COLO829 (cell line): ENCODE data around the gene SH3RF3.
A peak's percentile ranks its signal among the peaks of the same experiment; 100 is the strongest.

Experiments
- DNase-seq: peaks from one replicate; pipeline ENCODE4 v3.0.0; 2012; ENCODE audit warnings: low spot score

SH3RF3 gene

DNA sequence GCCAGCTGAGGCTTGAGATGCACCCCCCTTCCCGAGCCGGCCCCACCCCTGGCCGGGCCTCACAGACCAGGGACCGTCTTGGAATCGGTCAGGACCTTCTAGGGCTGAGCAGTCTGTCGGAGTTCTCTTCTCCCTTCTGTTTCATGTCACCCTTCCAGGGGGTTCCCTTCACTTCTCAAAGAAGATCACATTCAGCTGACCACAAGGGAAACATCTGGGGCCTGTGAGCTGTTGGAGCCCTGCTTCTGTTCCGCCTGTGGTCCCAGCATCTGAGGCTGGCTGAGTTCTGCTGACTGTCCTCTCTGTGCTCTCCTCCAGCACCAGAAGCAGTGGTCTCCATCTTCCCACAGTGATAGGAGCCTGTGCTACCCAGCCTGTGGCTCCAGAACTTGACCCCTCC is 378.2 kb downstream of the SH3RF3 start:
- no peak for DNase-seq

DNA sequence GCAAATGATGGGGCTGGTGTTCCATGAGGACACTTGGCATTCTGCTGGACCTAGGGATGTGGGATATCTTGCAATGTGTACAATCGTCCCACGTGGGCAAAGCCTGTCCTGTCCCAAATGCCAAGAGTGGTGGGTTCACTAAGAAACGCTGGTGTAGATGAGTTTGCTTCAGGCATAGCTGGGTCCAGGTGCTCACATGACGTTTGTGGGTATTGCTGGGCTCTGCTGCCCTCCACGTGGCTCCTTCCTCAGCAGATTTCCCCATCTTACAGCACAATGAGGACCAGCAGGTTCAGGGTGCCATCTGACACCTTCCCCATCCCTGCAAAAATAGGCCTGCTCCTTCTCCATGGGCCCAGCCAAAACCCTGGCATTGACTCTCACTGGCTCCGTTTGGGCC is 378.8 kb downstream of the SH3RF3 start:
- DNase-seq, result no peak

DNA sequence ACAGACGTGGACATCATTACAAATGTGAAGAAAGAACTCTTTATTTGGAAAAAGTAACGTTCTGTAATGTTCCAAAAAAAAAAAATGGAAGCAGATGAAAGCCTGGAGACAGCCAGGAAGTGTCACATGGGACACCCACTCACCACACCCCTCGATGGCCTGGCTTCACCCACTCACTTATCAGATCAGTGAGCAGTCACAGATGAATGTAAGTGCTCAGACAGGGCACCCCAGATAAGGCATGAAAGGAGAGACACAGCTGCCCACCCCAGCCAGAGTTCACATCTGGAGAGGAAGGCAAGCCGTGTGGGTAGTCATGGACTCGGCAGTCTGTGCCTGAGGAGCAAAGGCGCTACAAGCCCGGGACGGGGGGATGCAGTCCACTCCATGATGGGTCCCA is 379.6 kb downstream of the SH3RF3 start:
- peak; percentile 46 for DNase-seq

DNA sequence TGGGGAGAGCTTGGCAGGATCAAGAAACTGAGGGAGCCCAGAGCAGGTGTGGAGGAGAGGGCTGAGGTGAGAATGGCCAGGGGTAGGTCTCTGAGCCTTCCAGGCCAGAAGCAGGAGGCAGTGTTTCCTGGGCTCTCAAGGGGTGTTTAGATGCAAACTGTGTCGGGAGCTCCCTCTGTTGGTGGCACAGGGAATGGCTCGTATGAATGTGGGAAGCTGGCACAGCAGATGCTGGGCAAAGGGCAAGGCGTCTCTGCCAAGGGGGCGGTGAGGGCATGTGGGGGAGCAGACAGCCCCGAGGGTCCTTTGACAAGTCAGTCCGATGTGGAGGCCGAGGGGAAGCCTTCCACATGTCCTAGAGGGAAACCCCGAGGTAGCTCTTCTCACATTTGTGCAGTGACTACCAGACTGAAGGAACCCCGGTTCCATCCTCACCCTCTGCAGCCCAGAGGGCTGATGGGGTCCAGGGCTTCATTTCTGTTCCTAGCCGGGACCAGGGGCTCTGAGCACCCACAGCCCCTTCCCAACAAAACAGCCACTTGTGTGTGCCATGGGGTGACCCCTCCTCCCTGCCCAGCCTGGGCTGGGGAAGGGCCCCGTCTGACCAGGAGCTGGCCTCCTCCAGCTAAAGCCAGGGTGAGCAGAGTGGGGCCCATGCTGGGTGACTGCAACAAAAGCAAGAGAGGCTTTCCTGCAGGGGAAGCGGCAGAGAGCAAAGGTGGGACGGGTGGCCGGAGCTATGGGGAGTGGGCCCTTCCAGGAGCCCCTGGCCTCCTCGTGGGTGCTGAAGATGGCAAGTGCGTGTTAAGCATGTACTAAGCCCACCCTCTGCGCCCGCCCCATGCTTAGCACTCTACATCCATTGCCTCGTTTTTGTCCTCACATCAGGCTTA is 381.4 kb downstream of the SH3RF3 start:
- DNase-seq, result peak; percentile 72

DNA sequence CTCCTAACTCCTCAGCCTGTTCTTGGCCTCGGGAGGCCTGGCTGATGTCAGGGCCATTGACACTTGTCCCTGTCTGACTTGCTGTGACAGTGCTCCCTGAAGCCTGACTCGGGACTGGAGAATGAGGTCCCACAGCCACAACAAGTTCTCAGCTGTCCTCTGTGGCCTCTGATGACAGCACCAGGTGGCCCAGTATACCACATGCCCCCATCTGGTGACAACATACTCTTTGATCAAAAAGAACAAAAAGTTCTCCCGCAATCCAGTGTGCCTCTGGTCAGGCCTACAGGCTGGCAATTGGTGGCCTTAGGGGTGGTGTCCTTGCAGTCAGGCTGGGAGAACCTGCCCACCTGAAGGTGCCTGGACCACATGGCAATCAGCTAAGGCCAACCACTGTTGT is 382.2 kb downstream of the SH3RF3 start:
- no peak for DNase-seq

GRCh38 chr2:109512076-109512475 is 383.1 kb downstream of the SH3RF3 start:
- DNase-seq, result no peak

- DNase-seq, result no peak
Measured at GRCh38 chr2:109513230-109513629, 384.2 kb downstream of the SH3RF3 start.

DNA sequence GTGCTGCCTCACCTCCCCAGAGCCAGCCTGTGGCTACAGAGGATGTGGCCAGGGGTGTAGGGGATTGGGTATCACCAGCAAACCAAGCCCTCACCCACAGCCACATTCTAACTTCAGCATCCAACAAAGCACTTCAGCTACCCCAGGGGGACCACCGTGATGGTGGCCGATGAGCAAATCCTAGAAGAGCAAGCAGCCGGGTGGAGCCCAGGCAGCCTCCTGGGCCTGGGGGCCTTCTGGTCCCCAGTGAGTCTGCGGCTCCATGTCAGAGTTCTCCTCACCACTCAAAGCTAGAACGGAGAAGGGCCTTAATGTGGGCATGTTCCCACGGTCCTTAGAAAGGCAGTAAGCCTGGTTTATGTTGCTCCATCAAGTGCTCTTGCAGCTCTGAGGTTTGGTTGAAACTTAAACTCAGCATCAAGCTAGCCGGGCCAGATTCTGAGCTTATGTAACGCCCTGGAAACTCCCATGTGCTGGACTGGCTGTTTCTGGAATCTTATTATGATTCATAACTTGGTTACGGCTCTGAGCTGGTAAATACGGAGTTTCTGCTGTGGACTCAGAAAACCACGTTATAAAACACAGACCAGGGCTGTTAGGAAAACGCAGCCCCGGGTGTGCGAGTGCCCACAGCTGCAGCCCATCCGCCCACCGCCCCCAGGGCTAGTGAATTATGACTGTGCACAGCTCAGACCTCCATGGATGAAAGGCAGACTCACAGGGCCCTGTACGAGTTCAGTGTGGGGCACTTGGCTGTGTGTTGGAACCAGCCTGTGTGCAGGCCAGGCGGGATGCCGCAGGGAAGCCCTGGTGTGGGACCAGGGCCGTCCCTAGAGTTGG is 385.0 kb downstream of the SH3RF3 start:
- DNase-seq, result no peak

DNA sequence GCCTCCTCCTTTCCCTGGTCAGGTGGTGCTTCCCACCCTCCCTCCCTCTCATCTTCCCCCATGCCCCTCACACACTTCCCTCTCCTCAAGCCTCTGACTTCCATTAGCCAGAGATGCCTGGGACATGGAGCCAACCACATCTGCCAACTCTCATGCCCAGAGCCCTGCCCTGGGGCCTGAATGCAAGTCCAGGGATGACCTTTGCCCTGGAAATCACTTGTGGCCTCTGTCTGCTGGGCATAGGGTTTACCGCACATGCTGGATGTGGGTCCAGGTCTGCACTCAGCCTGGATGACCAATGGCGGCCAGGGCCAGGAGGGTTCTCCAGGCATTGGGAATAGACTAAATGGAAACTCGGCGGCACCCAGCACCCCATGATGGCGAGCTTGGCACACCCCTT is 385.9 kb downstream of the SH3RF3 start:
- no peak for DNase-seq

- DNase-seq, result peak; percentile 65
Measured at GRCh38 chr2:109516445-109517117, 387.6 kb downstream of the SH3RF3 start.

GRCh38 chr2:109517118-109517889 is 388.3 kb downstream of the SH3RF3 start:
- DNase-seq, result no peak

DNA sequence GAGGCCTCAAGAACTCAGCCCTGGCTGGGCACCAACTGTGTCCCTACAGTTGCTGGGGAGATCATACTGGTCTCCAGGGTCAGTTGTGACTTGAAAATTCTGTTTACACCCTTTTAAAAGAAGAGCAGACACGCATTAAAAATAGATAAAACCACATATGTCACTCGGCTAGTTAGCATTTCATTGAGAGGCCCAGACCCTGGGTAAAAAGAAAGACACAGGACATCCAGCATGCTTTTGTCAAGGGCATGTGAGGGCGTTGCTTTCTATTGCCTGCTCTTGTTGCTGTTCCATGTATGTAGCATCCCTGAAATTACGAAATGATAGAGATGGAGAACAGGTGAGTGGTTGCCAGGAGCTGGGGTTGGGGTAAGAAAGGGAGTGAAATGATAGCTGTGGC is 390.5 kb downstream of the SH3RF3 start:
- no peak for DNase-seq

GRCh38 chr2:109521233-109522062 is 392.4 kb downstream of the SH3RF3 start:
- DNase-seq, result no peak

- DNase-seq, result no peak
Measured at GRCh38 chr2:109522063-109522374, 393.0 kb downstream of the SH3RF3 start.

DNA sequence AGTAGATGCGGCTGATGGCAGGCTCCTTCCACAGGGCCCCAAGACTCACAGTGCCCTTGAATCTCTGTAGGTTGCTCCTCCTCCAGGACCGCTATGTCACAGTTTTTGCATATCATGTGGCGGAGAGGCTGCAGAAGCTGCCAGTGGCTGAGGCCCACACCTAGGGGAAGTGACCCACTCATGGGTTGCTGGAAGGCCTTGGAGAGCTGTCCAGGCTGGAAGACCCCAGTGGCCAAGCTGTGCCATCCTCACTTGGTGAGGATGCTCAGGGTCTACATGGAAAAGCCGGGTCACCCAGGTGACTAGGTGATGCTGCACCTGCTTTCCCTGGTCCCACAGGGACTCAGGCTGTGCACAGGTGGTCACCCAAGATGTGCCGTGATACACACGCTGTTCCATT is 394.1 kb downstream of the SH3RF3 start:
- no peak for DNase-seq

GRCh38 chr2:109523536-109524361 is 394.7 kb downstream of the SH3RF3 start:
- no peak for DNase-seq

- no peak for DNase-seq
Measured at GRCh38 chr2:109525836-109526235, 396.8 kb downstream of the SH3RF3 start.

DNA sequence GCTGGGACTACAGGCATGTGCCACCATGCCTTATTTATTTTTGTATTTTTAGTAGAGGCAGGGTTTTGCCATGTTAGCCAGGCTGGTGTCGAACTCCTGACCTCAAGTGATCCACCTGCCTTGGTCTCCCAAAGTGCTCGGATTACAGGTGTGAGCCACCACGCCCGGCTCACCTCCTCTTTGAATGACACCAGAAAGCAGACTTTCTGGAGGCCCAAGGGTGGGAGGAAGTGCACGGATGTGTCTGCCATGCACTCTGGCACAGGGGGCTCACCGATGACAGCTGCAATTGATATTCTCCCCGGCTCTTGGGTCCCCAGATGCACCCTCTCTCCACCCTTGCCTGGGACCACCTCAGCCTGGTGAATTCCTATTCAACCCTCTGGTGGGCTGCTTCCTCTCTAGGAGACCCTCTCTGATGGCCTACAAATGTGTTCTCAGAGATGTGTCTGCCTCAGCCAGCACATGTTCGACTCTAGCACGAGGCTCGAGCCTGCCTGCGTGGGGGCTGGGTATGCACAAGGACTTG is 397.5 kb downstream of the SH3RF3 start:
- no peak for DNase-seq

DNA sequence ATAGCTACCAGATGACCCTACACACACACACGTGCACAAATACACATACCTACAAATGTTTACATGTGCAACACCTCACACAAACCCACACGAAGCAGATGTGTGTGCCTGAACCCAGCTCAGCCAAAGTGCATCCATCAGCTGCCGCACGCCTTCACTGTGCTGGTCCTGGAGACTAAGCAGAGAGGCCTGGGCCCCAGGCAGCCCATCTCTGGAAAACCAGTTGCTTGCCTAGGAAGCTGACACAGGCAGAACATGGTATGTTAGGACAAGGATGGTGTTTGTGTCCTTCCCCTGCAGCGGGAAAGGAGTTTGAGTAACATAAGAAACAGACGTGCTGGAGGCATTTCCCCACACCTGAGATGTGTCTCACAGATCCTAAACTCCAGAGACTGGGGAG is 398.1 kb downstream of the SH3RF3 start:
- no peak for DNase-seq
